Stimulated activated CD8-positive, alpha-beta memory T cell treated with anti-CD3 and anti-CD28 coated beads, Interleukin-12 subunit alpha, Interleukin-12 subunit beta, amount 100 ng/mL, for 4 hours (primary cell): ENCODE measurements around the gene FOXP4.

Experiments
- DNase-seq: peaks from one replicate; pipeline ENCODE4 v3.0.0-alpha.2; 2020; ENCODE audit warnings: low read depth

Gene FOXP4

GRCh38 chr6:41630069-41630468, 83.9 kb downstream of the FOXP4 start:
- DNase-seq, result no peak

- DNase-seq, result no peak
Measured at GRCh38 chr6:41630946-41631345, 84.8 kb downstream of the FOXP4 start.

DNA sequence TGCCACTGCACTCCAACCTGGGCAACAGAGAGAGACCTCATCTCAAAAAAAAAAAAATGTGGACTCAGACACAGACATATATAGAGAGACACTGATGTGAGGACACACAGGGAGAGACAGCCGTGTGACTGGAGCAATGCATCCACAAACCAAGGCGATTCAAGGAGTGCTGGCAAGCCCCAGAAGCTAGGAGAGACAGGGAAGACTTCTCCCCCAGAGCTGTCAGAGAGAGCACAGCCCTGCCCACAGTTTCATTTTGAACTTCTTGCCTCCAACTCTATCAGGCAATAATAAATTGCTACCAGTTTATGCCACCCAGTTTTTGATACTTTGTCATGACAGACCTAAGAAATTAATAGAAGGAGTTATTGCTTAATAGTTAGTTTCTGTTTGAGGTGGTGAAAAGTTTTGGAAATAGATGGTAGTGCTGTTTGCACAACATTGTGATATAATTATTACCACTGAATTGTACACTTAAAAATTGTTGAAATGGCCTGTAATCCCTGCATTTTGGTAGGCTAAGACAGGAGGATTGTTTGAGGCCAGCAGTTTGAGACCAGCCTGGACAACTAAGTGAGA, 87.0 kb downstream of the FOXP4 start:
- DNase-seq, result no peak

DNA sequence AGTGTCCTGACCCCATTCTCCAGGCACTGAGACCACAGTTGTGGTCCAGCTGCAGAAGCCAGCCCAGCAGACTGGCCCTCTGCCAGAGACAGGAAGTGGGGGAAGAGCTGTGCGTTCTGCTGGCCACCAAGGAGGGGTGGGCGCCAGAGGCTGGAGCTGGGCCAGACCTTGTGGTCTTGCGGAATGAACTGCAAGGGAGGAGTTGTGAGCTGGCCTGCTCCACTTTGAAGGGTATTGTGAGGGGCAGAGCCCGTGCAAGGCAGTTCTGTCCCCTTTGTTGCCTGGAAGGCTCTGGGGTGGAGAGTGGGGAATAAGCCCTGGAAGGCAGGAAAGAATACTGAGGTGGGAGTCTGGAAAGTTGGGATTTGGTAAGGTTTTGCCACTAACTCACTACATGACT, 88.5 kb downstream of the FOXP4 start:
- no peak for DNase-seq

DNA sequence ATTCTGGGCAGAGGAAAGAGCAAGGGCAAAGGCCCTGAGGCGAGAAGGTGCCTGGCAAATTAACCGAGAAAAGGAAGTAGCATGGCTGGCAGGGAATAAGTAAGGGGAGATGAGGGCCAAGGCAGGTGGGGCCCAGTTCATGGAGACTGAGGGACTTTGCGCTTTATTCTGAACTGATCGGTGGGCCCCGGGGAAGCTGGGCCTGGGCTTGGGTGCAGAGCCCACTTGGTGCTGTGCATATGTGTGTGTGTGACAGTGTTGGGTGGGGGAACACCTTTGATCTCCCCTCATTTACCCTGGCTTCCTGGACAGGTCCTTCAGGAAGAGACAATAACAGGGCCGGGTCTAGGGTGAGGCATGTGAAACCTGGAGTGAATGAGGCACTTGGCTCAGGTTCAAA, 89.2 kb downstream of the FOXP4 start:
- no peak for DNase-seq

DNA sequence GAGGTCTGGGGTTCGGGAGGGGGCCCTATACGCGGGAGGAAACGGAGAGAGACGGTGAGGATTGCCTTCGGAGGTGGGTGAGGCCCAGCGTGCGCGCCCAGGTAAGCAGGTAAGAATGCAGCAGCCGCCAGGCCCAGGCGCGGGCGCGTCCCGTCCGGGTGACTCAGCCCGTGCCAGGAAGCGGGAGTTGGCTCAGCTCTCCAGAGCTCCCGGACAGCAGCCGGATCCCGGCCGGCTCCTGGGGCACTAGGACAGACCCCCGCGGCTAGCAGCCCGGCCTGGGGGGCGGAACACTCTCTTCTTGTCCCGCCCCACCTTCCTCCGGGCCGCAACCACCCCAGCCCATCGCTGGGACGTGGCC, 90.6 kb downstream of the FOXP4 start:
- DNase-seq, result no peak

DNA sequence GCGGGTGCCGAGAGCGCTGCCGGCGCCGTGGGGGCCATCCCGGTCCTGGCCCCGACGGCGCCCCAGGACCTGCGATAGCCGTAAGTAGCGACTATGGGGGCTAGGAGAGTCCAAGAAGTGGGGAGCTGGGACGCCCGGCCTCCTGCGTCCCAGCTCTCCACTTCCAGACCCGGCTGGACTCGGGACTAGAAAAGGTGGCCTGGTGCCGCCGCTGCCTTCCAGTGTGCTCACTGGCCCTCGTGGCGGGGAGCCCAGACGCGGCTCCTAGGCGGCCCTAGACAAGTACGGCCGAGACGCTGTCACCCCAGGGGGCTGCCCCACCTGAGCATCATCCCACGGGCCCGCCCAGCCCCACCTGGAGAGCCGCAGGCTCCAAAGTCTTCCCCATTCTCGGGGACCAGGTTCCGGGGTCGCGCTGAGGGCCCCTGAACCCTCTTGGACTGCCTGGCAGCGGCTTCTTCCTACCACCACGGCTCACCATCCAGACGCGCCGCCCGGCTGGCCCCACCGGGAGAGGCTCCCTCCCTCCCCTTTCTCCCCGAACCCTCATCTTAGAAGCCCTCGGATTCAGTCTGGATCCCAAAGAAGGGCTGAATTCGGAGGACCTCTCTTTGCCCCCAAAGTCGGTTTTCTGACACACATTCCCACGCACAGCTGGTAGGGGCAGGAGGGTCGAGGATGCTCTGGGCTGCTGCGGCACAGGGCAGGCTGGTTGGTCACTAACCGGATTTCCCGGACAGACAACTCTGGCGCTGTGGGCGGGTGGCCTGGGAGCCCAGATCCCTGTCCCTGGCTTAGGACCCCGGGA, 91.2 kb downstream of the FOXP4 start:
- DNase-seq, result no peak

DNA sequence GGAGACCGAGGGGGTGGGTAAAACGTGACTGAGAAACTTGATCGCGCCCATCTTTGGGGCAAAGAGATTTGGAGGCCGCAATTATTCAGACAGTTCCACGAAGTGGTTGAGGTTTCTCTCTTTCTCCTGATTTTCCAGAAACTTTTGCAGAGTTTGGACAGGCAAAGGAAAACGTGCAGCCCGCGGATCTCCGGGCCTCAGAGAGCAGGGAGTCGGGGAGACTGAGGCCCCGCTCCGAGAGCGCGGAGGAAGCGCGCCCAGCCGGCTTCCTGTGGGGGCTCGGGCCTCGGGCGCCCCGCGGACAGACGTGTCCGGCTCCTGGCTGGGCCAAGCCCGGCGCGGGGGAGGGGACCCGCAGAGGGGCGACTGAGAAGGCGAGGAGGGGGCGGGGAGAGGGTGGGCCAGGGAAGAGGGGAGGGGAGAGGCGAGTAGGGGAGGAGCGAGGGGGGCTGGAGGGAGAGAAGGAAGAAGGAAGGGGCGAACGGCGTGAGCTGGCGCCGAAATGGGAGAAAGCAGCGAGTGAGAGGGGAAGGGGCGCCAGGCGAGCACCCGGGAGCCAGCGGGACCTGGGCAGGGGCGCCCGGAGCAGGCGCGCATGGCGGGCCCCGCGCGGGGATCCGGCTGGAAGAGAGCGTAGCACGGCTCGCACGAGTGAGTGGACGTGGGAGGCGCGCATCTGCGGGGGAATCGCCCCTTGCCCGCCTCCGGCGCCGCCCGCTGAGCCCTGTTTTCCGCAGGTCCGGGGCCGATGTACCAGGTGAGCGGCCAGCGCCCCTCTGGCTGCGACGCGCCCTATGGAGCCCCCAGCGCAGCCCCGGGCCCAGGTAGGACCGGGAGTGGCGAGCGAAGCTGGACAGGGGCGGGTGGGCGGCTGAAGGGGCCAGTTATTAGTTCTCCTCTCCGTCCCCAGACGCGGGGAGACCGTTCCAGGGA, 92.1 kb downstream of the FOXP4 start, which contains the start of gene MDFI:
MDFI (plus strand) TSS at position 467 of the 933 bp plus-strand sequence; CDS start at position 749, 282 bp downstream.
- no peak for DNase-seq

- DNase-seq, result no peak
Measured at GRCh38 chr6:41638935-41639808, 93.0 kb downstream of the FOXP4 start.

GRCh38 chr6:41639809-41640371, 93.7 kb downstream of the FOXP4 start:
- no peak for DNase-seq

GRCh38 chr6:41640426-41640825, 94.2 kb downstream of the FOXP4 start:
- DNase-seq, result no peak

DNA sequence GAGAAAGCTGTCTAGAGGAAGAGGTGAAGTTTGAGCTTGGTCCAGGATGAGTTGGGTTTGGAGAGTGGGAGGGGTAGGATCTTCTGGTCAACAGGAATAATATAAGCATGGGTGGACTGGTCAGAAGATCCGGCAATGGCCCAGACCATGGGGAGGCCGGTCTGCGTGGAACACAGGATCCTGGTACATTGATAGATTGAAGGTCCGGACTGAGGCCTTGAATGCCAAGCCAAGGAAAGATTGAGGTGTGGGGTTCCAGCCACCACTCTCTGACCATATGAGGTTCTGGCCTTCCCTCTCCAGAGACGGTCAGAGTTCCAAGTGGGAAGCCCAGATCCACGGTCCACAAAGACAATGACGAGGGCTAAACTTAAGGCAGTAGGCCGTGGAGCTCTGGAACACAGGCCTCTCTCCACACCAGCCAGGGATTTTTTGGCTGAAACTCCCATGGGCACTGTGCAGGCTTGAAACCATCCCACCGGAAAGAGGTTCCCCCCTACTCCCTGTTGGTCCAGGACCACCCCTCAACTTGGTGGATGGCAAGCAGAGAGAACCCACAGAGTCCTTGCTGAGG, 95.3 kb downstream of the FOXP4 start:
- no peak for DNase-seq

DNA sequence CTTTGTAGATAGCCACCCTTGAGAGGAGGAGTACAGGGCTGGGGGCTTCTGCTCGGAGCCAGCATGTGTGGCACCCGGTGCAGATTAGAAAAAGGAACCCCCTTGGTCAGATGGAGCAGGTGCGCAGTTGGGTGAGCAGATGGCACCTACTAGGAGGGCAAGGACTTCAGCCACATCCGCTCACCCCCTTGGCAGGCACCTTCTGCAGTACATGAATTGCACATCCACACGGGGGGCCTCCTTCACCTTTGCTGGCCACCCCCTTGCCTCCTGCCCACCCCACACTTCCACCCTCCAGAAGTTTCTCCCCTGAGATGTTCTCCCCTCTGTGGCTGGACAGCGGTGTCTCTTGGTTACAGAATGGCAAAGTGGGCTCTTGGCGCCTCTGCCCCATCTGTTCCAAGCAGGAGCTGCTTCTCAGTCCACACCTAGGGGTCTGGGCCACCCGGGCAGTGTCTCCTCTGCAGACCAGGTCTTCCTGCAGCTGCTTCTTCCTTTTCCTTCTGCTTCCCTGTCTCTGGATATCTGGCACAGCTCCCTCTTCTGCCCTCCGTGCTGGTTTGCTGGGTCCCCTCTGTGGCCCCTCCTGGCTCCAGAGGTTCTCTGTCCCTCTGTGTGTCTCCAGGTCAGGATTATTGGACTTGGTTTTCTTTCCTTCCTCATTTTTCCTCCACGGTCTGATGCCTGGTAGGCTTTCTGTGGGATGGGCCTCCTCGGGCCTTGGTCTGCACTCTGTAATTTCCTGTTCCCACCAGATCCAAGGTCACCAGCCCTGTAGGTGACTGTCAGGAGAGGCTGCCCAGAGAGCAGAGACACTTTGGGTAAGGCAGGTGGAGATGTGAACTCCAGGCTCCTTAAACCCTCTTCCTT, 96.1 kb downstream of the FOXP4 start:
- no peak for DNase-seq

DNA sequence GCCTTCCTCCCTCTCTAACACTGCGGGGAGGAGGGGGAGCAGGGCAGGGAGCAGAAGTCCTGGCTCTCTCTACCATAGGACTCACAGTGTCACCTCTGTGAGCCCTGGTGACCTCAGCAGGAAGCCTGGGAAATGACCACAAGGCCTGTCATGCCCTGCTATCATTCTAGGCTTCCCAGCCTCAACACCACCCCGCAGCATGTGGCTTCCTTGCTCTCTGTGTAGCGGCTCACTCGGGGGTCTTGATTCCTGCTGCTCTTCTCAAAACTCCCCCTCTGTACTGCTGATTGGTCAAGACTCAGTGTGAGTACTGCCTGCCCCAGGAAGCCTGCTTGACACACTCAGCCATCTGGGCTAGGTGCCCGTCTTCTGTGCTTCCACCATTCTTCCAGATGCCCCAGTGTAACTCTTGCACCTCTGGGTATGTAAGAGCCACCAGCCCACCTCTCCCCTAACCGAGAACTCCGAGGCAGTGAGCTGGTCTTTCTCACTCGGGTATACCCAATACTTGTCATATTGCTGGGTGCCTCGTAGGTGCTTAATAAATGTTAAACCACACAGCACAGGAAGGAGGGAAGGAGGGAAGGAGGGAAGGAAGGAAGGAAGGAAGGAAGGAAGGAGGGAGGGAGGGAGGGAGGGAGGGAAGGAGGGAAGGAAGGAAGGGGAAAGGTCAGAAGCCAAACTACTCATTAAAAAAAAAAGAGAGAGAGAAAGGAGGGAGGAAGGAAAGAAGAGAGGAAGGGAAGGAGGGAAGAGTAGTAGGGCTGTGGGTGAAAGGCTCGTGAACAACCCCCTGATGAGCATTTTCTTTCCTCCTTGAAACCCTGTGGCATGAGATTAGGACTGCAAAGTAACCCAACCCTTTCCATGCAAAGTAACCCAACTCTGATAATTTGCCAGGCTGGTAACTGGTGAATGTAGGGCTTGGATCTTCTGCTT, 97.0 kb downstream of the FOXP4 start:
- DNase-seq, result no peak

DNA sequence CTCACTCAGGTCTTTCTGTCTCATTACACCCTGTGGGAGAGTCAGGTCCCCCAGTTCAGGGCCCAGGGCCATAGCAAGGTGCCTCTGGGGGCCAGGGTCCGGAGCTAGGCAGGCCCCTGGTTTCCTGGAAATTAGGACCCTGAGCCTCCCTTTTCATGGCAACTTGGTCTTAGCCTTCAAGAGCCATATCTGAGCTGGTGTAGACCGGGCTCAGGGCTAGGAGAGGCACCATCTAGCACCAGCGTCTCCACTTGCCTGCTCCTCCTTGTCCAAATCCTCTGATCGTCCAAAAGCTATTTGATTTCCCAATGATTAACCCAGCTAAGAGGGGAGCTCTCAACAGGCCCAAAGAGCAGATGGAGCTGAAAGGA, 97.7 kb downstream of the FOXP4 start:
- no peak for DNase-seq

DNA sequence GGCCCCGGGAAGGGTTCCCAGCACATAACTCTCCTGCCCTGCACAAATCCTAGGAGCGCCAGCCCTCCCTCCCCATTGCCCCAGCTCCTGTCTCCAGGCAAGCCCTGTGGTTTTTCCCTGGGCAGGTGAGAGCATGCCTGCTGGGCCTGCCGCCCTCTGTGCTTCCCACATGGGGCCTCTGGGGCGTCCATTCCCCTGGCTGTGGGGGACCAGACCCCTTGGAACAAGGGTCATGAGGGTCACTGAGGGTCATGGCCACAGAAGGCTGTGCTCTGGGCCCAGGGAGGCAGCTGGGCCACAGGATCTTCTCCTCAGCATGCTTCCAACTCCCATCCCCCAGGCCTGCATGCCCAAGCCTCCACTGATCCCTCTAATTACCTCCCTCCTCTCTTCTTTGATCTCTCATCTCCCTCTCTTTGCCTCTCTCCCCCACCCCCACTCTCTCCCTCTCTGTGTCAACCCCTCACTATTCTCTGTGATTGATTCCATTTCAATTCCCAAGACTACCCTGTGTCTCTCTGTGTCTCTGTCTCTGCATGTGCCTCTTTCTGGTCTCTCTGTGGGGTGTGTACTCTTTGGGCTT, 98.2 kb downstream of the FOXP4 start:
- DNase-seq, result no peak

GRCh38 chr6:41645007-41645618, 98.9 kb downstream of the FOXP4 start:
- no peak for DNase-seq
